ENCODE results near the gene BMP3.

DNA sequence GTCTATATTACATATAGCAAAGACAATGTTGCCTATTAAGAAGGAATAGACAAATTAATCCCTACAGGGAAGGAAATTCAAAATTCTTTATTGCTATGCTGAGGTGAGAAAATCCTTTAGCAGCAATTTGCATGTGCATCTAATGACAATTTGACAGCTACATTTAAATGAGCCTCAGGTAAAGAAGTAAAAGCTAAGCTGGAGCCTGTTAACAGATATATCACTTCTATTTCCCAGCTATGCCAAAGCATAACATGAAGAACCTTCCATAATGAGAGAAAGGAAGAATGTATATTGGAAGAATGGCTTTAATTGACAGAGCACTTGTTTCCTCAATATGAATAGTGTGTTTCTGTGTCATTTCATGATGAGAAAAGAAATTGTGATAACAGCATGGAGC lies 71.6 kb downstream of the BMP3 start:
- TF ChIP-seq CTCF (IDR thresholded peaks at IDR 0.05) (no peak), POLR2A (IDR thresholded peaks at IDR 0.05) (no peak)
